ENCODE measurements around the gene JAZF1.

JAZF1 gene

GRCh38 chr7:28207486-28208158 is 27.0 kb upstream of the JAZF1 start:
- H3K27ac ChIP-seq (replicated peaks; ENCODE audit: low read length), result no peak overlapping the region
- H3K9ac ChIP-seq (ENCODE audit: low read depth, low read length, poor library complexity), result no peak overlapping the region
- no peak overlapping the region for H3K18ac ChIP-seq (ENCODE audit: low read length)
- H4K91ac ChIP-seq (ENCODE audit: low read depth, low read length, poor library complexity), result no peak overlapping the region
- H3K14ac ChIP-seq (ENCODE audit: low read length), result no peak overlapping the region
- H2BK5ac ChIP-seq (ENCODE audit: low read length), result no peak overlapping the region
- no peak overlapping the region for H2BK12ac ChIP-seq (ENCODE audit: low read length)
- H3K79me1 ChIP-seq (ENCODE audit: low read depth, low read length), result no peaks in the 10 kb centered on the region
- no peak overlapping the region for H2BK120ac ChIP-seq (ENCODE audit: low read depth, low read length)
- H4K8ac ChIP-seq (ENCODE audit: low read depth, low read length), result no peak overlapping the region
- H3K9me3 ChIP-seq (replicated peaks in 1 of 2; ENCODE audit: control insufficient read depth in 2 of 2, insufficient read depth in 1 of 2, low read depth in 1 of 2, low read length in 2 of 2), result no peaks in the 10 kb centered on the region
- H3K4ac ChIP-seq (ENCODE audit: low read length), result no peak overlapping the region
- no peak overlapping the region for H3K4me2 ChIP-seq (ENCODE audit: insufficient read depth, low read length, poor library complexity, severe bottlenecking)
- no peak overlapping the region for H3K23ac ChIP-seq (ENCODE audit: low read depth, low read length, poor library complexity)
- no peak overlapping the region for H2AFZ ChIP-seq (ENCODE audit: low read length)
- no peak overlapping the region for H2BK15ac ChIP-seq (ENCODE audit: low read length)
- DNase-seq (ENCODE audit: low spot score), result no peak
- H3K36me3 ChIP-seq (replicated peaks in 1 of 2; ENCODE audit: control insufficient read depth in 2 of 2, insufficient read depth in 2 of 2, low read length in 2 of 2), result no peaks in the 10 kb centered on the region
- no peaks in the 10 kb centered on the region for H3K4me1 ChIP-seq (ENCODE audit: control insufficient read depth in 2 of 2, insufficient read depth in 1 of 2, low read depth in 1 of 2, low read length in 2 of 2)
- peaks cover 0 to 3% (median 0%) of the 10 kb centered on the region in 3 experiments for H3K27me3 ChIP-seq (ENCODE audit: control insufficient read depth in 3 of 3, insufficient read depth in 3 of 3, low read depth in 1 of 3, low read length in 3 of 3)
- no peak overlapping the region for H2AK5ac ChIP-seq (ENCODE audit: low read depth, low read length)
- no peak overlapping the region for H3K4me3 ChIP-seq (ENCODE audit: low read length in 2 of 2)
- no CpG with 5 or more reads among the region's 1 CpG for WGBS, 2 donors (ENCODE audit: extremely low coverage in 2 of 2, insufficient read length in 2 of 2, insufficient replicate concordance in 1 of 2)

GRCh38 chr7:28205506-28205905 is 24.9 kb upstream of the JAZF1 start:
- no peaks in the 10 kb centered on the region for H3K4me1 ChIP-seq (ENCODE audit: control insufficient read depth in 2 of 2, insufficient read depth in 1 of 2, low read depth in 1 of 2, low read length in 2 of 2)
- peaks cover 0 to 3% (median 0%) of the 10 kb centered on the region in 3 experiments for H3K27me3 ChIP-seq (ENCODE audit: control insufficient read depth in 3 of 3, insufficient read depth in 3 of 3, low read depth in 1 of 3, low read length in 3 of 3)
- H3K14ac ChIP-seq (ENCODE audit: low read length), result no peak overlapping the region
- no peak overlapping the region for H3K9ac ChIP-seq (ENCODE audit: low read depth, low read length, poor library complexity)
- no peak overlapping the region for H2BK12ac ChIP-seq (ENCODE audit: low read length)
- no peak overlapping the region for H2AFZ ChIP-seq (ENCODE audit: low read length)
- H3K27ac ChIP-seq (replicated peaks; ENCODE audit: low read length), result no peak overlapping the region
- H3K4me3 ChIP-seq (ENCODE audit: low read length in 2 of 2), result no peak overlapping the region
- no peak overlapping the region for H3K23ac ChIP-seq (ENCODE audit: low read depth, low read length, poor library complexity)
- H4K91ac ChIP-seq (ENCODE audit: low read depth, low read length, poor library complexity), result no peak overlapping the region
- H3K9me3 ChIP-seq (replicated peaks in 1 of 2; ENCODE audit: control insufficient read depth in 2 of 2, insufficient read depth in 1 of 2, low read depth in 1 of 2, low read length in 2 of 2), result no peaks in the 10 kb centered on the region
- H2BK15ac ChIP-seq (ENCODE audit: low read length), result no peak overlapping the region
- no peak overlapping the region for H3K4ac ChIP-seq (ENCODE audit: low read length)
- H2BK5ac ChIP-seq (ENCODE audit: low read length), result no peak overlapping the region
- H4K8ac ChIP-seq (ENCODE audit: low read depth, low read length), result no peak overlapping the region
- H2BK120ac ChIP-seq (ENCODE audit: low read depth, low read length), result no peak overlapping the region
- H3K36me3 ChIP-seq (replicated peaks in 1 of 2; ENCODE audit: control insufficient read depth in 2 of 2, insufficient read depth in 2 of 2, low read length in 2 of 2), result no peaks in the 10 kb centered on the region
- H2AK5ac ChIP-seq (ENCODE audit: low read depth, low read length), result no peak overlapping the region
- no CpG with 5 or more reads among the region's 3 CpGs for WGBS, 2 donors (ENCODE audit: extremely low coverage in 2 of 2, insufficient read length in 2 of 2, insufficient replicate concordance in 1 of 2)
- DNase-seq (ENCODE audit: low spot score), result no peak
- H3K79me1 ChIP-seq (ENCODE audit: low read depth, low read length), result no peaks in the 10 kb centered on the region
- H3K18ac ChIP-seq (ENCODE audit: low read length), result no peak overlapping the region
- no peak overlapping the region for H3K4me2 ChIP-seq (ENCODE audit: insufficient read depth, low read length, poor library complexity, severe bottlenecking)

GRCh38 chr7:28203508-28204240 is 23.1 kb upstream of the JAZF1 start:
- Histone ChIP-seq H3K27me3 (ENCODE audit: control insufficient read depth in 3 of 3, insufficient read depth in 3 of 3, low read depth in 1 of 3, low read length in 3 of 3) (peaks cover 0 to 7% (median 0%) of the 10 kb centered on the region in 3 experiments), H3K23ac (ENCODE audit: low read depth, low read length, poor library complexity) (no peak overlapping the region), H3K4me2 (ENCODE audit: insufficient read depth, low read length, poor library complexity, severe bottlenecking) (no peak overlapping the region), H2AK5ac (ENCODE audit: low read depth, low read length) (no peak overlapping the region), H2AFZ (ENCODE audit: low read length) (no peak overlapping the region), H4K8ac (ENCODE audit: low read depth, low read length) (no peak overlapping the region), H3K27ac (replicated peaks; ENCODE audit: low read length) (no peak overlapping the region), H3K36me3 (replicated peaks in 1 of 2; ENCODE audit: control insufficient read depth in 2 of 2, insufficient read depth in 2 of 2, low read length in 2 of 2) (no peaks in the 10 kb centered on the region), H3K4me1 (ENCODE audit: control insufficient read depth in 2 of 2, insufficient read depth in 1 of 2, low read depth in 1 of 2, low read length in 2 of 2) (no peaks in the 10 kb centered on the region), H3K79me1 (ENCODE audit: low read depth, low read length) (no peaks in the 10 kb centered on the region), H2BK120ac (ENCODE audit: low read depth, low read length) (no peak overlapping the region), H3K4me3 (ENCODE audit: low read length in 2 of 2) (no peak overlapping the region), H3K9ac (ENCODE audit: low read depth, low read length, poor library complexity) (no peak overlapping the region), H2BK15ac (ENCODE audit: low read length) (no peak overlapping the region), H3K14ac (ENCODE audit: low read length) (no peak overlapping the region), H2BK5ac (ENCODE audit: low read length) (no peak overlapping the region), H2BK12ac (ENCODE audit: low read length) (no peak overlapping the region), H4K91ac (ENCODE audit: low read depth, low read length, poor library complexity) (no peak overlapping the region), H3K9me3 (replicated peaks in 1 of 2; ENCODE audit: control insufficient read depth in 2 of 2, insufficient read depth in 1 of 2, low read depth in 1 of 2, low read length in 2 of 2) (no peaks in the 10 kb centered on the region), H3K18ac (ENCODE audit: low read length) (no peak overlapping the region), H3K4ac (ENCODE audit: low read length) (no peak overlapping the region)
- no peak for DNase-seq (ENCODE audit: low spot score)
- WGBS, 2 donors (ENCODE audit: extremely low coverage in 2 of 2, insufficient read length in 2 of 2, insufficient replicate concordance in 1 of 2), result no CpG with 5 or more reads among the region's 5 CpGs

- Histone ChIP-seq H3K79me1 (ENCODE audit: low read depth, low read length) (no peaks in the 10 kb centered on the region), H2BK12ac (ENCODE audit: low read length) (no peak overlapping the region), H3K27ac (replicated peaks; ENCODE audit: low read length) (no peak overlapping the region), H3K4me1 (ENCODE audit: control insufficient read depth in 2 of 2, insufficient read depth in 1 of 2, low read depth in 1 of 2, low read length in 2 of 2) (no peaks in the 10 kb centered on the region), H2AFZ (ENCODE audit: low read length) (no peak overlapping the region), H3K9ac (ENCODE audit: low read depth, low read length, poor library complexity) (no peak overlapping the region), H2BK15ac (ENCODE audit: low read length) (no peak overlapping the region), H3K23ac (ENCODE audit: low read depth, low read length, poor library complexity) (no peak overlapping the region), H2AK5ac (ENCODE audit: low read depth, low read length) (no peak overlapping the region), H3K4me3 (ENCODE audit: low read length in 2 of 2) (no peak overlapping the region), H3K4ac (ENCODE audit: low read length) (no peak overlapping the region), H2BK120ac (ENCODE audit: low read depth, low read length) (no peak overlapping the region), H4K91ac (ENCODE audit: low read depth, low read length, poor library complexity) (no peak overlapping the region), H3K14ac (ENCODE audit: low read length) (no peak overlapping the region), H4K8ac (ENCODE audit: low read depth, low read length) (no peak overlapping the region), H3K18ac (ENCODE audit: low read length) (no peak overlapping the region), H2BK5ac (ENCODE audit: low read length) (no peak overlapping the region), H3K4me2 (ENCODE audit: insufficient read depth, low read length, poor library complexity, severe bottlenecking) (no peak overlapping the region), H3K27me3 (ENCODE audit: control insufficient read depth in 3 of 3, insufficient read depth in 3 of 3, low read depth in 1 of 3, low read length in 3 of 3) (peaks cover 0 to 7% (median 0%) of the 10 kb centered on the region in 3 experiments), H3K36me3 (replicated peaks in 1 of 2; ENCODE audit: control insufficient read depth in 2 of 2, insufficient read depth in 2 of 2, low read length in 2 of 2) (no peaks in the 10 kb centered on the region), H3K9me3 (replicated peaks in 1 of 2; ENCODE audit: control insufficient read depth in 2 of 2, insufficient read depth in 1 of 2, low read depth in 1 of 2, low read length in 2 of 2) (no peaks in the 10 kb centered on the region)
- DNase-seq (ENCODE audit: low spot score), result no peak
- no CpG with 5 or more reads among the region's 9 CpGs for WGBS, 2 donors (ENCODE audit: extremely low coverage in 2 of 2, insufficient read length in 2 of 2, insufficient replicate concordance in 1 of 2)
These were observed 21.6 kb upstream of the JAZF1 start for GRCh38 chr7:28202222-28202621.
